Measurements from ENCODE around the gene MXRA7. TPM values are rescaled to one million over a fixed set of nuclear protein-coding genes. Genes with fewer than 3 reads are reported as not detected.
"Not testable (repeated sequence)": the region's sequence is repeated elsewhere in the genome, so short reads cannot be mapped to it uniquely, and the experiment has no call there.

The MXRA7 gene
- total RNA-seq, 2 donors from 2014 or later = 76.1 to 285 TPM

GRCh38 chr17:76641501-76641900, 69.3 kb downstream of the MXRA7 start:
- intact Hi-C loops (cut with DNase I) = no loop called here
- Histone ChIP-seq H3K36me3 (no peaks in the 10 kb centered on the region), H3K9me3 (no peaks in the 10 kb centered on the region), H3K4me1 (replicated peaks) (peaks cover 6% of the 10 kb centered on the region), H3K27me3 (replicated peaks; ENCODE audit: insufficient read depth) (no peaks in the 10 kb centered on the region), H3K27ac (no peak overlapping the region), H3K4me3 (no peak overlapping the region)
- TF ChIP-seq POLR2AphosphoS5 (IDR thresholded peaks at IDR 0.05) (peak; percentile 52), POLR2A (IDR thresholded peaks at IDR 0.05) (no peak)
- WGBS = 22% methylated on average over 3 of the region's 3 CpGs
- DNase-seq (ENCODE audit: low spot score) = no peak

GRCh38 chr17:76640550-76641380, 70.0 kb downstream of the MXRA7 start:
- Histone ChIP-seq H3K27ac (no peak overlapping the region), H3K4me3 (no peak overlapping the region), H3K27me3 (replicated peaks; ENCODE audit: insufficient read depth) (no peaks in the 10 kb centered on the region), H3K9me3 (no peaks in the 10 kb centered on the region), H3K4me1 (replicated peaks) (peaks cover 6% of the 10 kb centered on the region), H3K36me3 (no peaks in the 10 kb centered on the region)
- intact Hi-C loops (cut with DNase I) = no loop called here
- TF ChIP-seq POLR2A (IDR thresholded peaks at IDR 0.05) = no peak
- TF ChIP-seq POLR2AphosphoS5 (IDR thresholded peaks at IDR 0.05) = no peak
- TF ChIP-seq, protein P1, sequence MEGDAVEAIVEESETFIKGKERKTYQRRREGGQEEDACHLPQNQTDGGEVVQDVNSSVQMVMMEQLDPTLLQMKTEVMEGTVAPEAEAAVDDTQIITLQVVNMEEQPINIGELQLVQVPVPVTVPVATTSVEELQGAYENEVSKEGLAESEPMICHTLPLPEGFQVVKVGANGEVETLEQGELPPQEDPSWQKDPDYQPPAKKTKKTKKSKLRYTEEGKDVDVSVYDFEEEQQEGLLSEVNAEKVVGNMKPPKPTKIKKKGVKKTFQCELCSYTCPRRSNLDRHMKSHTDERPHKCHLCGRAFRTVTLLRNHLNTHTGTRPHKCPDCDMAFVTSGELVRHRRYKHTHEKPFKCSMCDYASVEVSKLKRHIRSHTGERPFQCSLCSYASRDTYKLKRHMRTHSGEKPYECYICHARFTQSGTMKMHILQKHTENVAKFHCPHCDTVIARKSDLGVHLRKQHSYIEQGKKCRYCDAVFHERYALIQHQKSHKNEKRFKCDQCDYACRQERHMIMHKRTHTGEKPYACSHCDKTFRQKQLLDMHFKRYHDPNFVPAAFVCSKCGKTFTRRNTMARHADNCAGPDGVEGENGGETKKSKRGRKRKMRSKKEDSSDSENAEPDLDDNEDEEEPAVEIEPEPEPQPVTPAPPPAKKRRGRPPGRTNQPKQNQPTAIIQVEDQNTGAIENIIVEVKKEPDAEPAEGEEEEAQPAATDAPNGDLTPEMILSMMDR (IDR thresholded peaks at IDR 0.05) = no peak
- 66% methylated on average over 6 of the region's 6 CpGs for WGBS
- no peak for DNase-seq (ENCODE audit: low spot score)

DNA sequence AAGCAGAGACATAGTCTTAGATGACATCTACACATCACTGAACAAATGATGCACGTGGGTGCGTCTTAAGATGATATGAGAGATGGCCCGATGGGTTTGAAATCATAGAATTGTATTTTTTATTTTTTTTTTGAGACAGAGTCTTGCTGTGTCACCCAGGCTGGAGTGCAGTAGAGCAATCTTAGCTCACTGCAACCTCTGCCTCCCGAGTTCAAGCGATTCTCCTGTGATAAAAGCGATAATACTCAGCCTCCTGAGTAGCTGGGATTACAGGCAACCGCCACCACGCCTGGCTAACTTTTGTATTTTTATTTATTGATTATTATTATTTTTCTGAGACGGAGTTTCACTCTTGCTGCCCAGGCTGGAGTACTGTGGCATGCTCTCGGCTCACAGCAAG, 72.5 kb downstream of the MXRA7 start:
- DNase-seq (ENCODE audit: low spot score) = no peak
- intact Hi-C loops (cut with DNase I) = no loop called here
- Histone ChIP-seq H3K27ac (no peak overlapping the region), H3K9me3 (no peaks in the 10 kb centered on the region), H3K4me3 (no peak overlapping the region), H3K27me3 (replicated peaks; ENCODE audit: insufficient read depth) (no peaks in the 10 kb centered on the region), H3K36me3 (no peaks in the 10 kb centered on the region), H3K4me1 (replicated peaks) (peaks cover 4% of the 10 kb centered on the region)
- TF ChIP-seq, protein P1 (IDR thresholded peaks at IDR 0.05) = no peak
- TF ChIP-seq POLR2A (IDR thresholded peaks at IDR 0.05) = no peak
- no peak for TF ChIP-seq POLR2AphosphoS5 (IDR thresholded peaks at IDR 0.05)
- 90% methylated on average over 10 of the region's 10 CpGs for WGBS

GRCh38 chr17:76636486-76637206, 74.1 kb downstream of the MXRA7 start:
- H3K4me3 ChIP-seq; H3K27ac ChIP-seq; H3K4me1 ChIP-seq (replicated peaks); H3K36me3 ChIP-seq; intact Hi-C loops (cut with DNase I); H3K27me3 ChIP-seq (replicated peaks; ENCODE audit: insufficient read depth); DNase-seq (ENCODE audit: low spot score); H3K9me3 ChIP-seq: not testable (repeated sequence)
- 88% methylated on average over 21 of the region's 27 CpGs for WGBS

DNA sequence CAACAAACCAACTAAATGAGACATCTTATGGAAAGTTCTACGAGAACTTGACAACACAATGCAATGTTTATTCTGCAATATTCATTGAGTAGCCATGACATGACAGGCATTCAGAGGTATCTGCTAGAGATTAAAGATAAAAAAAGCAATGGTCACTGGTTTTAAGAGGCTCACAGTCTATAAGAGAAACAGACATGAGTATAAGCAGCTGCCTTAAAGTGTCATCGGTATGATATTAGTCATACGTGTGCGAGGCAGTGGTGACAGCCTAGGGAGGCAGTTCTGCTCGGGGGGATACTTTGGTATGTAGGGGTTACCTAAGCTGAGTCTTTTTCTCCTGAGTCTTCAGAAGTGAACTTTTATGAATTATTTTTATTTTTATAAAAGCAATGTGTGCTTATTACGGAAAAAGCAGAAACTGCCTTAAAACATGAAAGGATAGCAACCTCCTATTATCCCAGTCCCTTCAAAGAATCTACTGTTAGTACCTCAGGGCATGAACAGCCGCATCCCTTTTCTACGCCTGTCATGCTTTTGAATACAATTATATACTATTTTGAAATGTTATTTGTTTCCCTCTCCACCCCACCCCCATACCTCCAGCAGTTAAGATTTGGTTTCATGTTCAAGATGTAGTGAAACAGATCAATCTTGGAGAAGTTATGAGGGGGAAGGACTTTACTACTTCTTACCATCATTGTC, 75.0 kb downstream of the MXRA7 start:
- no peak for DNase-seq (ENCODE audit: low spot score)
- WGBS = 78% methylated on average over 8 of the region's 8 CpGs
- H3K9me3 ChIP-seq = no peaks in the 10 kb centered on the region
- no peaks in the 10 kb centered on the region for H3K4me1 ChIP-seq (replicated peaks)
- no peak overlapping the region for H3K4me3 ChIP-seq
- H3K27me3 ChIP-seq (replicated peaks; ENCODE audit: insufficient read depth) = no peaks in the 10 kb centered on the region
- intact Hi-C loops (cut with DNase I) = no loop called here
- H3K36me3 ChIP-seq = no peaks in the 10 kb centered on the region
- no peak overlapping the region for H3K27ac ChIP-seq
- TF ChIP-seq, protein P1 (IDR thresholded peaks at IDR 0.05) = no peak
- no peak for TF ChIP-seq POLR2A (IDR thresholded peaks at IDR 0.05)
- TF ChIP-seq POLR2AphosphoS5 (IDR thresholded peaks at IDR 0.05) = no peak
